Measurements from ENCODE around the gene SPSB2. TPM values are rescaled to one million over a fixed set of nuclear protein-coding genes. Genes with fewer than 3 reads are reported as not detected.
"Not testable (repeated sequence)": the region's sequence is repeated elsewhere in the genome, so short reads cannot be mapped to it uniquely, and the experiment has no call there.

The SPSB2 gene
- total RNA-seq = 2.2 TPM
- long read RNA-seq, partial matches to known transcripts = 0 of 2 reads
- long read RNA-seq, other reads (novel, unspliced or antisense) = 0 of 2 reads

GRCh38 chr12:6873094-6874014, at the start of gene SPSB2:
Gene SPSB2, minus strand, starts transcription at chr12:6873303. Its CDS starts 402 bp downstream, at chr12:6872901.
- ATAC-seq = peak; percentile 91

GRCh38 chr12:6921996-6922946, 49.2 kb upstream of the SPSB2 start:
- intact Hi-C loops (cut with micrococcal nuclease) = no loop called here
- ATAC-seq (no peak), DNase-seq (no peak)

More at GRCh38 chr12:6873094-6874014, at the start of gene SPSB2:
- peak; percentile 99 for DNase-seq
- intact Hi-C loops (cut with micrococcal nuclease) = no loop called here

GRCh38 chr12:6921539-6921938, 48.4 kb upstream of the SPSB2 start:
- ATAC-seq = no peak
- intact Hi-C loops (cut with micrococcal nuclease) = no loop called here
- DNase-seq = no peak

GRCh38 chr12:6919588-6919987, 46.5 kb upstream of the SPSB2 start:
- DNase-seq (no peak), ATAC-seq (no peak)
- intact Hi-C loops (cut with micrococcal nuclease) = no loop called here

GRCh38 chr12:6917491-6918231, 44.6 kb upstream of the SPSB2 start:
- ATAC-seq (no peak), DNase-seq (no peak)
- intact Hi-C loops (cut with micrococcal nuclease) = no loop called here

GRCh38 chr12:6916426-6917200, 43.5 kb upstream of the SPSB2 start:
- DNase-seq (no peak), ATAC-seq (no peak)
- intact Hi-C loops (cut with micrococcal nuclease) = no loop called here

GRCh38 chr12:6915789-6916285, 42.7 kb upstream of the SPSB2 start:
- ATAC-seq (no peak), DNase-seq (no peak)
- intact Hi-C loops (cut with micrococcal nuclease) = no loop called here

- intact Hi-C loops (cut with micrococcal nuclease) = no loop called here
- DNase-seq = no peak
- ATAC-seq = peak; percentile 10
Measured at GRCh38 chr12:6914947-6915788, 42.1 kb upstream of the SPSB2 start.

- DNase-seq = peak; percentile 85
- intact Hi-C loops (cut with micrococcal nuclease) = no loop called here
Measured at GRCh38 chr12:6914246-6914946, 41.3 kb upstream of the SPSB2 start, which contains the start of gene ENO2. Gene ENO2, plus strand, starts transcription at chr12:6914580. Its CDS starts 1,253 bp downstream, at chr12:6915833.

GRCh38 chr12:6912164-6912935, 39.2 kb upstream of the SPSB2 start:
- intact Hi-C loops (cut with micrococcal nuclease) = no loop called here
- DNase-seq (no peak), ATAC-seq (no peak)

More at GRCh38 chr12:6914246-6914946, 41.3 kb upstream of the SPSB2 start, which contains the start of gene ENO2:
- ATAC-seq = peak; percentile 93

GRCh38 chr12:6909421-6910145, 36.5 kb upstream of the SPSB2 start:
- intact Hi-C loops (cut with micrococcal nuclease) = no loop called here

GRCh38 chr12:6908141-6908540, 35.0 kb upstream of the SPSB2 start:
- ATAC-seq; DNase-seq; intact Hi-C loops (cut with micrococcal nuclease): not testable (repeated sequence)

More at GRCh38 chr12:6909421-6910145, 36.5 kb upstream of the SPSB2 start:
- no peak for DNase-seq
- ATAC-seq = no peak

GRCh38 chr12:6905414-6906040, 32.4 kb upstream of the SPSB2 start:
- no peak for ATAC-seq
- DNase-seq = no peak
- intact Hi-C loops (cut with micrococcal nuclease) = no loop called here

All from left ventricle myocardium superior (tissue), 1 donor.